OCI-LY1 (cell line): ENCODE measurements around the gene CCNY.

Source experiments
- H2AFZ ChIP-seq: fragments of 200-600 bp; sonication (generic), shearing (Covaris generic); 2 replicates; pipeline ENCODE4 v1.6.0; 2014; ENCODE audit warnings: antibody characterized with exemption, mild to moderate bottlenecking, low read length
- H3F3A ChIP-seq: fragments of 200-600 bp; sonication (generic), shearing (Covaris generic); 2 replicates; pipeline ENCODE4 v1.6.0; 2014; ENCODE audit warnings: mild to moderate bottlenecking, antibody characterized with exemption, low read length, moderate library complexity; ENCODE audit not compliant: insufficient read depth
- H3K27ac ChIP-seq: fragments of 200-600 bp; sonication (generic); 2 replicates; pipeline ENCODE4 v1.5.1; 2014; ENCODE audit warnings: low read length, mixed run types, mild to moderate bottlenecking, low read depth; ENCODE audit not compliant: poor library complexity, severe bottlenecking
- H3K27me3 ChIP-seq: fragments of 200-600 bp; sonication (generic); 2 replicates; pipeline ENCODE4 v1.6.0; 2014; ENCODE audit warnings: antibody characterized with exemption, mild to moderate bottlenecking, low read length, moderate library complexity; ENCODE audit not compliant: insufficient read depth
- H3K36me3 ChIP-seq: fragments of 200-600 bp; sonication (generic); 2 replicates; pipeline ENCODE4 v1.6.1; 2014; ENCODE audit warnings: mild to moderate bottlenecking, antibody characterized with exemption, low read length, moderate library complexity, mixed read lengths; ENCODE audit not compliant: insufficient read depth
- H3K4me1 ChIP-seq: fragments of 200-600 bp; sonication (generic); 2 replicates; pipeline ENCODE4 v1.5.1; 2014; ENCODE audit warnings: mild to moderate bottlenecking, low read length, moderate library complexity; ENCODE audit not compliant: insufficient read depth, severe bottlenecking
- H3K4me2 ChIP-seq: fragments of 200-600 bp; sonication (generic), shearing (Covaris generic); 2 replicates; pipeline ENCODE4 v1.6.1; 2014; ENCODE audit warnings: low read length
- H3K4me3 ChIP-seq: fragments of 200-600 bp; sonication (generic); 2 replicates; pipeline ENCODE4 v1.5.1; 2014; ENCODE audit warnings: low read length, low read depth, mild to moderate bottlenecking, mixed read lengths; ENCODE audit not compliant: poor library complexity, severe bottlenecking
- H3K79me2 ChIP-seq: fragments of 200-600 bp; shearing (Covaris generic); 2 replicates; pipeline ENCODE4 v1.6.1; 2016; ENCODE audit warnings: mixed run types, low read length, mixed read lengths; ENCODE audit not compliant: insufficient read depth
- H3K9ac ChIP-seq: fragments of 200-600 bp; sonication (generic), shearing (Covaris generic); 2 replicates; pipeline ENCODE4 v1.6.1; 2014; ENCODE audit warnings: mild to moderate bottlenecking, low read length, mixed read lengths
- H3K9me2 ChIP-seq: fragments of 200-600 bp; sonication (generic), shearing (Covaris generic); 2 replicates; pipeline ENCODE4 v1.6.1; 2014; ENCODE audit warnings: low read depth, mild to moderate bottlenecking, low read length, mixed read lengths
- H3K9me3 ChIP-seq: fragments of 200-600 bp; shearing (Covaris generic); 2 replicates; pipeline ENCODE4 v1.6.1; 2014; ENCODE audit warnings: low read length, mixed read lengths
- H4K20me1 ChIP-seq: fragments of 200-600 bp; sonication (generic), shearing (Covaris generic); 2 replicates; pipeline ENCODE4 v1.6.0; 2016; ENCODE audit warnings: mild to moderate bottlenecking, low read length; ENCODE audit not compliant: insufficient read depth
- CTCF ChIP-seq: fragments of 200-600 bp; sonication (generic), shearing (Covaris generic); IDR thresholded peaks from 2 replicates; pipeline ENCODE4 v1.5.1; 2017; ENCODE audit warnings: mild to moderate bottlenecking, antibody characterized with exemption, low read length, moderate library complexity, mixed read lengths
- EZH2 ChIP-seq: fragments of 200-600 bp; sonication (generic), shearing (Covaris generic); IDR thresholded peaks from 2 replicates; pipeline ENCODE4 v1.8.0; 2017; ENCODE audit warnings: borderline replicate concordance, mixed run types, mild to moderate bottlenecking, antibody characterized with exemption, low read length, moderate library complexity, mixed read lengths

The CCNY gene

GRCh38 chr10:35428521-35428920, 92.2 kb downstream of the CCNY start:
- H3K4me3 ChIP-seq: no peak overlapping the region
- H3K27ac ChIP-seq: no peak overlapping the region
- no peaks in the 10 kb centered on the region for H3K27me3 ChIP-seq
- no peak overlapping the region for H3K9ac ChIP-seq
- H4K20me1 ChIP-seq: no peaks in the 10 kb centered on the region
- H3K4me2 ChIP-seq: no peak overlapping the region
- no peak for TF ChIP-seq EZH2
- TF ChIP-seq CTCF: no peak
- no peaks in the 10 kb centered on the region for H3F3A ChIP-seq
- no peaks in the 10 kb centered on the region for H3K79me2 ChIP-seq
- no peaks in the 10 kb centered on the region for H3K9me3 ChIP-seq
- H3K4me1 ChIP-seq: no peaks in the 10 kb centered on the region
- no peak overlapping the region for H2AFZ ChIP-seq
- no peaks in the 10 kb centered on the region for H3K9me2 ChIP-seq
- no peaks in the 10 kb centered on the region for H3K36me3 ChIP-seq

GRCh38 chr10:35432781-35433338, 96.6 kb downstream of the CCNY start:
- Histone ChIP-seq H4K20me1 (no peaks in the 10 kb centered on the region), H3K4me1 (no peaks in the 10 kb centered on the region), H3K9ac (no peak overlapping the region), H2AFZ (no peak overlapping the region), H3K27ac (no peak overlapping the region), H3K36me3 (no peaks in the 10 kb centered on the region), H3K4me3 (no peak overlapping the region), H3K4me2 (no peak overlapping the region), H3F3A (no peaks in the 10 kb centered on the region), H3K9me2 (no peaks in the 10 kb centered on the region), H3K27me3 (no peaks in the 10 kb centered on the region), H3K9me3 (no peaks in the 10 kb centered on the region), H3K79me2 (no peaks in the 10 kb centered on the region)
- TF ChIP-seq EZH2: no peak
- no peak for TF ChIP-seq CTCF

GRCh38 chr10:35433851-35434426, 97.6 kb downstream of the CCNY start:
- no peak for TF ChIP-seq EZH2
- TF ChIP-seq CTCF: no peak
- Histone ChIP-seq H3K9me2 (no peaks in the 10 kb centered on the region), H3K4me3 (no peak overlapping the region), H3K4me2 (no peak overlapping the region), H3F3A (no peaks in the 10 kb centered on the region), H3K9me3 (no peaks in the 10 kb centered on the region), H4K20me1 (no peaks in the 10 kb centered on the region), H3K79me2 (no peaks in the 10 kb centered on the region), H3K27me3 (no peaks in the 10 kb centered on the region), H3K27ac (no peak overlapping the region), H3K4me1 (no peaks in the 10 kb centered on the region), H3K36me3 (no peaks in the 10 kb centered on the region), H2AFZ (no peak overlapping the region), H3K9ac (no peak overlapping the region)
